Left renal cortex interstitium (tissue), 4 donors: ENCODE data around the gene LDHAL6A. TPM values are rescaled to one million over a fixed set of nuclear protein-coding genes. Genes with fewer than 3 reads are reported as not detected.
"Not testable (repeated sequence)": the region's sequence is repeated elsewhere in the genome, so short reads cannot be mapped to it uniquely, and the experiment has no call there.

ENCODE experiments used
- DNase-seq, 4 donors: peaks; one replicate each; pipeline ENCODE4 v3.0.0-alpha.2; 2013; ENCODE audit warnings: low read depth in 4 of 4, low spot score in 2 of 4, missing footprints in 1 of 4
- polyA plus RNA-seq, 4 donors: library from polyadenylated mRNA; unstranded; fragments of 120-200 nt; gene quantifications; one replicate each; pipeline ENCODE4 v1.2.1, GENCODE V29; 2013; ENCODE audit not compliant: insufficient read length in 4 of 4

LDHAL6A gene
- 1 to 10 TPM in 3 of 4 donors, under 1 TPM in 1; 0.69 to 1.7 (median 1.2) TPM for polyA plus RNA-seq

DNA sequence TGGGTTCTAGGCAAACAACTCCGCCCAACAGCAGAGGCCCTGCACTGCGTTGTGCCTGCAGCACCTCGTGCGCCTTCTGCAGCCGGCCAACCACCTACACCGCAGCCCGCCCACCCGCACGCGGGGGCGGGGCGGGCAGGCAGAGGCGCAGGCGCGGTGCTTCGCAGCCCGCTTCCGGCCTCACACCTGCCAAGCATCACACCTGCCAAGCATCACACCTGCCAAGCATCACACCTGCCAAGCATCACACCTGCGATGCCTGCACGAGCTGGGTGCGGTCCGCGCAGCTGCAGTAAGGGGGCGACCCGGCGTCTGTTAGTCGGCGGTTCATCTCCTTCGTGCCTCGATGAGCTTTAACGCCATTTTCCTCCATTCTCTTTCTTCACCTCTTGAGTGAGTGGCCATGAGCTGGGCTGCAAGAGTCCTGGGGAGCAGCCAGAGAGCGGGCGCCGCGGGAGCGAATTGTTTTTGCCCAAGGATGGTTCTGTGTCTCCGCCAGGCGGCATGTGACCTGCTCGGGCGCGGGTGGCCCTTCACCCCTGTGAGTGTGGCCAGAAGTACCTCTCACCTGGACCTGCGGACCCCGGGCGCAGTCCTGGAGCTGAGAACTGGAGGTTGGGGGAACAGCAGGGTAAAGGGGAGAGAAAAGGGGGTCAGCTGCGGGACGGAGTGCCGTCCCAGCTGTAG lies at the start of gene LDHAL6A:
TSS of gene LDHAL6A (plus strand) at position 171 of the 687 bp plus-strand sequence. CDS start 825 bp downstream, outside the sequence.
- no peak for DNase-seq

DNA sequence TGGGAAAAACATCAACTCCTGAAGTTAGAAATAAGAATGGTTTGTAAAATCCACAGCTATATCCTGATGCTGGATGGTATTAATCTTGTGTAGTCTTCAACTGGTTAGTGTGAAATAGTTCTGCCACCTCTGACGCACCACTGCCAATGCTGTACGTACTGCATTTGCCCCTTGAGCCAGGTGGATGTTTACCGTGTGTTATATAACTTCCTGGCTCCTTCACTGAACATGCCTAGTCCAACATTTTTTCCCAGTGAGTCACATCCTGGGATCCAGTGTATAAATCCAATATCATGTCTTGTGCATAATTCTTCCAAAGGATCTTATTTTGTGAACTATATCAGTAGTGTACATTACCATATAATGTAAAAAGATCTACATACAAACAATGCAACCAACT lies 48.3 kb upstream of the LDHAL6A start:
- not testable (repeated sequence) for DNase-seq

DNA sequence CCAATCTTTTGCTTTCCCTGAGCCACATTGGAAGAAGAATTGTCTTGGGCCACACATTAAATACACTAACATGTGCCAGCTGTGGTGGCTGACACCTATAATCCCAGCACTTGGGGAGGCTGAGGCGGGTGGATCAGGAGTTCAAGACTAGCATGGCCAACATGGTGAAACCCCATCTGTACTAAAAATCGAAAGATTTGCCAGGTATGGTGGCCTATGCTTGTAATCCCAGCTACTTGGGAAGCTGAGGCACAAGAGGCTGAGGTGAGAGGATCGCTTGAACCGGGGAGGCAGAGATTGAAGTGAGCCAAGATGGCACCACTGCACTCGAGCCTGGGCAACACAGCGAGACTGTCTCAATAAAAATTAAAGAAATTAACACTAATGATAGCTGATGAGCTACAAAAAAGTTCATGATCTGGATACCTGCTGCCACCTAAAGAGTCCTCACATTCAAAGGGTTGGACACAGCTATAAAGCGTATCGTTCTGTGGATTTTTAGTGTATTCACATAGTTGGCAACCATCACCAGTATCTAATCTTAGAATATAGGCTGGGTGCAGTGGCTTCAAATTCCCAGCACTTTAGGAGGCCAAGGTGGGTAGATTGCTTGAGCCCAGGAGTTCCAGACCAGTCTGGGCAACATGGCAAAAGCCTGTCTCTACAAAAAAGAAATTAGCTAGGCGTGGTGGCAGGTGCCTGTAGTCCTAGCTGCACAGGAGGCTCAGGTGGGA lies 46.9 kb upstream of the LDHAL6A start:
- DNase-seq: no peak

DNA sequence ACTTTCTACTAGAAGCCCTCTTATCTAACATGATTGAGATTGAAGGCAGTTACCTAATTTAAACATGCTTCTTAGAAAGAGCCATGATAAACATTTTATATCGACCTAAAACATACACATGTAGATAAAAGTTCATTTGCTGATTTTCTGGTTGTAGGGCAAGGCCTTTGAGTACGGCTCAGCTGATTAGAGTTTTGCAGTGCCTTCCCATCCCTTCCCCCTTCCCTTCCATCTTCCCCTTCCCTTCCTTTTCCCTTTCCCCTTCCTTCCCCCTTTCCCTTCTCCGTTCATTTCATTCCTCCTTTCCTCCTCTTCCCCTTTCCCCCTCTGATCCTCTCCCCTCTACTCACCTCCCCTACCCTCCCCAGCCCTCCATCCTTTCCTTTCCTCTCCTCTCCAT lies 39.2 kb upstream of the LDHAL6A start:
- no peak for DNase-seq

DNA sequence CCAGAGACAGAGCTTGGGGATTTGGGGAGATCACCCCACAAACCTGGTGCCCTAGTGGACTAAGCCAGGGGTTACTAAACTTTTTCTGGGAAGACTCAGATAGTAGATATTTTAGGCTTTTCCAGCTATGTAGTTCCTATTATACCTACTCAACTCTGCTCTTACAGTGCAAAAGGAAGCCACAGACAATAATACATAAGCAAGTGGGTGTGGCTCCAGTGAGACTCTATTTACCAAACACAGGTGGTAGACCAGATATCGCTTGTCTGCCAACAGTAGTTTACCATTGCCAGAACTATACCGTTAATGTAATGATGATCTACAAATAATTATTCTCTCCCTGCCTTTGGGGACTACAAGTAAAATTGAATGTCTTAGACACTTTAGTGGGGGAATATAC lies 36.6 kb upstream of the LDHAL6A start:
- no peak for DNase-seq

DNA sequence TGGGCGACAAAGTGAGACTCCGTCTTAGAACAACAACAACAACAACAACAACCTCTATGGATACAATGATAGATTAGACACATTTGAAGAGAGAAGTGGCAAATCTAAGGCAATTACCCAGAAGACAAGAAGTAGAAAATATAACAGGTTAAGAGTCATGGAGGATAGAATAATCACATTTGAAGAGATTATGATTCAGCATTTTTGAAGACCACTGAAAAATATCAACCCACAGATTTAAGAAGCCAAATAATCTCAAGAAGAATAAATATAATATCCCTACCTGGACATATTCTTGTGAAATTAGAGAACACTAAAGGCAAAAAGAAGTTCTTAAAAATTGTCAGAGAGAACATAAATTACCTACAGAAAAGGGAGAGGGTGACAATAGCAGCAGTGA lies 35.6 kb upstream of the LDHAL6A start:
- DNase-seq: no peak

DNA sequence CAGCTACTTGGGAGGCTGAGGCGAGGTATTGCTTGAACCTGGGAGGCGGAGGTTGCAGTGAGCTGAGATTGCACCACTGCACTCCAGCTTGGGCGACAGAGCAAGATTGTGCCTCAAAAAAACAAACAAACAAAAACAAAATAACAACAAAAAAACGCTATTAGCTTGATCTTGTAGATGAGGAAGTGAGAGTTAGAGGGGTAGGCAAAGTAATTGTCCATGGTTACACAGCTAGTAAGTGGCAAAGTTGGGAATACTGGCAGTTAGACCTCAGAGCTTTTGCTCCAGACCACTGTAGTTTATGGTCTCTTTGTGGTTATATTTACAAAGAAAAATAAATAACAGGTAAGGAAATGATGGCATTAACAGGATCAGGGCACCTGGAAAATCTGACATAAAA lies 28.4 kb upstream of the LDHAL6A start:
- no peak for DNase-seq

DNA sequence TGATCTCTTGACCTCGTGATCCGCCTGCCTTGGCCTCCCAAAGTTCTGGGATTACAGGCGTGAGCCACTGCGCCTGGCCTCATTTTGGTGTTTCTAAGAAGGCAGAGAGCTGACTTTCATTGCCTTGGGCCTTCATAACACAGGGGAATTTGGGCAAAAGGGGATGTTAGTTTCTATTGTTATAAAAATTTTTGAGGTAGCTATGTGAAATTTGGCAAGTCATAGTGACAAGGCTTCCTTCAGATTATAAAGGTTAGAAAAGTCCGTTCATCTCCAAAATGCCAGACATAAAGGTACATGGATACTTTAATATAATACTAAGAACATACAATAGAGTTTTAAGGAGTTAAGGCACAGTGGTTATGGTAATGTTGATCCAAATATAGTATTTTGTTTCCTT lies 26.3 kb upstream of the LDHAL6A start:
- no peak for DNase-seq

DNA sequence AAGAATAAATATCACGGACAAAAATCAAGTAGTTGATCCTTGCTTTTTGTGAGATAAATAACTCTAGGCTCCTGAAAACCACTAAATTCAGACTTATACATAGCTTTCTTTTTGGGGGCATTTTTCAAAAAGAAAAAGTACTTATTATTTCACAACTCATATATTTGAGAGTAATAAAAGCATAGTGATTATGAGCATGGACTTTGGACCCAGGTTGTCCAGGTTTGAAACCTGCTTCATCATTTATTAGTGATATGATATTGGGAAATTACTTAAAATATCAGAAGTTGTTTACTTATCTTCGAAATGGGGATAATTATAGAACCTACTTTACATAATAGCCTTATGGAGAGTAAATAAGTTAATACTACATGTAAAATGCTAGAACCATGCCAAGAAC lies 17.0 kb upstream of the LDHAL6A start:
- no peak for DNase-seq

DNA sequence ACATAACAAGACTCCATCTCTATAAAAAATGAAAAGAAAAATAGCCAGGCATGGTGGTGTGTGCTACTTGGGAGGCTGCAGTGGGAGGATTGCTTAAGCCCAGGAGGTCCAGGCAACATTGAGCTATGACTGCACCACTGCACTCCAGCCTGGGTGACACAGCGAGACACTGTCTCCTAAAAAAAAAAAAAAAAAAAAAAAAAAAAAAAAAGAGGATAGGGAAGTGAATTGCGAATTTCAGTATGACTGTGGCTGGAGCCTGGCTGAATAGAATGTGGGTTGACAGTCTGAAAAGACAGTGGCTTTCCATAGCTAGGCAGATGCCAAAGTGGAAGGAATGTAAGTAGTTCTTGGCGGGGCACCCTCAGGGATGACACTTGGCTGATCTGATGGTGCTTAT lies 6.4 kb upstream of the LDHAL6A start:
- no peak for DNase-seq

DNA sequence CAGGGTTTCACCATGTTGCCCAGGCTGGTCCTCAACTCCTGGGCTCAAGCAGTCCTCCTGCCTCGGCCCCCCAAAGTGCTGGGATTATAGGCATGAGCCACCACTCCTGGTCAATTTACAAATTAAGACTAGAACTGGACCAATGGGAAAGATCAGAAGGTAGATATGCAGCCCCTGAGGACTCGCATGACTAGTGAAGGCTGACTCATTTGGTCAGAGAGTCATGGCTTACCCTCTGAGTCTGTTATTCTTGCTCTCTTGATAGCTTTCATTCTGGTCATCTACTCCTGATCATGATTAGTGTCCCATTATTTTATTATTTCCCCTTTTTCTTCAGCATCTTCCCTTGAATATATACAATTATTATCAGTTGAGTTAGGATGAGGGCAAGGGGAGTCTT lies 2.7 kb upstream of the LDHAL6A start:
- no peak for DNase-seq

DNA sequence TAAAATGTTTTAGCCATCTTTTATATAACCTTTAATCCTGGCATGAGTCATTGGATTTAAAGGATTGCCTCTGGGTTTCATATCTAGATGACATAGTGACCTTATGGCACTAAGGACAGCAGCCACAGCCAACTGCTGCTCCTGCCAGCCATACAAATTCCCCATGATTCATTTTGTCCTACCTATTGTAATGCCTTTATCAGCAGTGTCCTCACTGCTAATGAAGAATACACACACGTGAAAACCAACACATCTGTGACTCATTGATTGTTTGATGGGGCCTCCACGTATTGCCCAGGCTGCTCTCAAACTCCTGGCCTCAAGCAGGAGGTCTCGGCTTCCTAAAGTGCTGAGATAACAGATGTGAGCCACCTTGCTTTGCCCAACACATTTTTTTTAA lies 1.8 kb downstream of the LDHAL6A start:
- DNase-seq: no peak

DNA sequence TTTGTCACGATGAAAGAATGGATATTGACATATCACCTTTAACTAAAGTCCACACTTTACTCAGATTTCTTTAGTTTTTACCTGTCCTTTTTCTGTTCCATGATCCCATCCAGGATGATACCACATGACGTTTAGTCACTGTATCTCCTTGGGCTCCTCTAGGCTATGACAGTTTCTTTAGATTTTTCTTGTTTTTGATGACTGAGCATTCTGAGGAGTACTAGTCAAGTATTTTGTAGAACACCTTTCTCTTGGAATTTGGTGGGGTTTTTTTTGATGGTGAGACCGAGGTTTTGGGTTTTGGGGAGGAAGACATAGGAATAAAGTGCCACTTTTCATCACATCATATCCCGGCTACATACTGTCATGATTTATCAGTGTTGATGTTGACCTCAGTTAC lies 4.0 kb downstream of the LDHAL6A start:
- no peak for DNase-seq

DNA sequence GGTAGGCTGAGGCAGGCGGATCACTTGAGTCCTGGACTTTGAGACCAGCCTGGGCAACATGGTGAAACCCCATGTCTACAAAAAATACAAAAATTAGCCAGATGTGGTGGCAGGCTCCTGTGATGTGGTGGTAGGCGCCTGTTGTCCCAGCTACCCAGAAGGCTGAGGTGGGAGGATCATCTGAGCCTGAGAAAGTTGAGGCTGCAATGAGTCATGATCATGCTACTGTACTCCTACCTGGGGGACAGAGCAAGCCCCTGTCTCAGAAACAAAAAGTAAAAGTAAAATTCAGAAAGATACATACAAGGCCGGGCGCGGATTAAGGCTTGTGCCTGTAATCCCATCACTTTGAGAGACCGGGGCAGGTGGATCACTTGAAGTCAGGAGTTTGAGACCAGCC lies 6.3 kb downstream of the LDHAL6A start:
- no peak for DNase-seq

DNA sequence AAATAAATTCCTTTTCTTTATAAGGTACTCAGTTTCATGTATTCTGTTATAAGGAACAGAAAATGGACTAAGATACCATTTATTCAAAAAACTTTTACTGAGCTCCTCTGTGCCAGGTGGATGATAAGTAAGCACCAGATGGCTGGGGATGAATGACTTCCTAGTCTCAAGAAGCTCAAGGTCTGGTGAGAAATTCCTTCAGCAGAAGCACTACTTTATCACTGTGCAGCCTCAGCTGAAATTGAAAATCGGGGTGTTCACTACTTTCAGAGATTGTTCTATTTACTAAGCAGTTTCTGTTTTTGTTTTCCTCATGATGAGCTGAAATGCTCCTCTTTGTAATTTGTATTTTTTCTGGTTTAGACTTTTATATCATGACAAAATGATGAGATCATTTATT lies 7.8 kb downstream of the LDHAL6A start:
- no peak for DNase-seq

DNA sequence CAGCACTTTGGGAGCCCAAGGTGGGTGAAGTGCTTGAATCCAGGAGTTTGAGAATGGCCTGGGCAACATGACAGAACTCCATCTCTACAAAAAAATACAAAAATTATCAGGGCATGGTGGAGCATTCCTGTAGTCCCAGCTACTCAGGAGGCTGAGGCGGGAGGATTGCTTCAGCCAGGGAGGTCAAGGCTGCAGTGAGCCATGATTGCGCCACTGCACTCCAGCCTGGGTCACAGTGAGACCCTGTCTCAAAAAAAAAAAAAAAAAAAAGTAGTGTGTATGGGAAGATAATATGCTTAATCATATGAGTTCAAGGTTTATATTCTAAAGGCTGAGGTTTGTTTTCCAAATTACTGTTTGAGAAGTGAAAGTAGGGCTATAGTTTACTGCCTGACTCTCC lies 10.7 kb downstream of the LDHAL6A start:
- no peak for DNase-seq

DNA sequence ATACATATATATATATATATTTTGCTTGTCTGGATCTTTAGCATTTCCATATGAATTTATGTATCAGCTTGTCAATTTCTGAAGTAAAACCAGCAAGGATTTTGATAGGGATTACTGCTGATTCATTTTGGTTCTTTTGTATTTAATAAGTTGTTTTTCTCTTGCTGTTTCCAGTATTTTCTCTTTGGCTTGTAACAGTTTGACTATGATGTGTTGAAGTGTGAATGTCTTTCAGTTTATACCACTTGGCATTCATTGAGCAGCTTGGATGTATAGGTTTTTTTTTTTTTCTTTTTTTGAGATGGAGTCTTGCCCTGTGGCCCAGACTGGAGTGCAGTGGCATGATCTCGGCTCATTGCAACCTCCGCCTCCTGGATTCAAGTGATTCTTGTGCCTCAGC lies 12.4 kb downstream of the LDHAL6A start:
- DNase-seq: no peak

DNA sequence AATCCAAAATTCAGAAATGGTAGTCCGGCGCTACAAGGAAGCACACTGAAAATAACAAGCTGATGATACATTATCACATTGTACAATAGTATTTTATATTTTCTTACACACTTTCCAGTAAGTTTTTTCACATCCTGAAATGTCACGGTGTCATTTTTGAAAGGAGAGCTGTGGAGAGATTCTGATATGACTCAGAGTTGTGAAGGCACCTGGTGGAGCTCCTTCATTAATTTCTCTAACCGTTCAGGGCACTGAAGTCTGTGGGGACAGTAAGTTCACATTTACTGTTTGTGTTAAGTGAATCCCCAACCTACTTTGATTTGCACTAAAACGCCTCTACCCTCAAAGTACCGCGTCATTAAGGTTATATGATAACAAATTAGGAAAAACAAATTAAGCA lies 13.3 kb downstream of the LDHAL6A start:
- DNase-seq: no peak

DNA sequence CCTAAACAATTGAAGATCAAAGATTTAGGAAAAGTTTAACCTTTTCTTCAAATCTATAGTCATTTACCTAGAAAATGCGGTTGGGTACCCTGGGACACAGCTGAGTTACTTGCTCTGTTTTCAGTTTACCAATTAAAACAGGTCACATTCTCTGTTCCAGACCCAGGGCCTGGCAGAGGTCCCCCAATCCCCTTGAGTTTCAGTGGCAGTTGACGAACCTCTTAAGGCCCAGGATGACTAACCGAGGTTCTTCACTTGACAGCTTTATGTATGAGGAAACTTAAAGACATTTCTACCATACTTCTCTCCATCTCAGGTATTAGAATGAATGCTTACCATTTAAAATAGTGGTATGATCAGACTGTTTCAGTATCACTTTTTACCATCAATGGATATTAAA lies 16.3 kb downstream of the LDHAL6A start:
- no peak for DNase-seq

DNA sequence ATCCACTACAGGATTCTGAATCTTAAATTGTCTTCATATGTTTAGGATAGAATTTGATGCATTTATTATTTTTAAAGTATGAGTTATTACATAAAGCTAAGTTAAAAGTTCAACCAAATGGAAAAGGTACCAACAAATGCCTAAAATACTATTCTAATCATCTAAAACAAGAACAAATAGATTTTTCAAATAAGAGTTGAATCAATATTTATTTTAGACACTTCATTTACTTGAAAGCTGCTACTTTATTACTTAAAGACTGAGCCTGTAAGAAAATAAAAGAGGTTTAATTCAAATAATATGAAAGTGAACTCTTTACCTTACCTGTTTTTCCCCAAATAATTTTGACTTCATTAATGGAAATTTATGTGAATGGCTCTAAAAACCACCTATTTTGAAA lies 16.9 kb downstream of the LDHAL6A start:
- DNase-seq: no peak

DNA sequence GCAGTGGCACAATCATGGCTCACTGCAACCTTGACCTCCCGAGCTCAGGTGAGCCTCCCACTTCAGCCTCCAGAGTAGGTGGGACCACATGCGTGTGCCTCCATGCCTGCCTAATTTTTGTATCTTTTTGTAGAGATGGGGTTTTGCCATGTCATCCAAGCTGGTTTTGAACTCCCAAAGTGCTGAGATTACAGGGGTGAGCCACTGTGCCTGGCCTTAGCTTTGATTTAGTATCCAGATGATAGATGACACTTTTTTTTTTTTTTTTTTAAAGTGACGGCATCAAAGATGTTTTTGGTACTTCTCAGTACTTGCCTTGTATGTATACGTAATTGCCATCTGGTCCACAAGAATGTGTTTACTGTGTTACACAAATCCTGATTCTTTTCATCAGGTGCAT lies 23.4 kb downstream of the LDHAL6A start:
- DNase-seq: no peak

DNA sequence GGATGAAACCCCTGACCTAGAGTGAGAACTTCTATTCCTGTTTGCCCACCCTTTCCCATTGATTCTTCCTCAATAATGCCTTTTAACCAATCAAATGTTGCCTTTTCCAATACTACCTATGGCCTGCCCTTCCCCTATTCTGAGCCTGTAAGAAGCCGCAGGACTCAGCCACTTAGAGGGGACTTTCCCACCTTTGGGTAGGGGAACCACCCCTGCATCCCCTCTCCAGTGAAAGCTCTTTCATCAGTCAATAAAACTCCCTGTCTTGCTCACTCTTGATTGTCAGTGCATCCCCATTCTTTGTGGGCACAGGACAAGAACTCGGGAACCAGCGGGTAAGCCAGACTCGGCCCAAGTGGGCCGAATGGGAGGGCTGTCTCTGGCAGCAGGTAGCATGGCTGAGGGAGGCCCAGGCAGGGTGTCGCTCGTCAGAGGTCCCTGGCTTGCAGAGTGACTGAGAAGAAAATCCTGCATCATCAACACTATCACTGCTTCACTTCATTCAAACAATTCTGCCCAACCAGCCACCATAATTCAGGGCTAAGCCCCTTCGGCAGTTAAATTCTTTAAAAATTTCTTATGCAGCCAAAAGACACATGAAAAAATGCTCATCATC lies 30.4 kb downstream of the LDHAL6A start:
- DNase-seq: no peak
